H1 (cell line): ENCODE results near the gene TRIM58. TPM values are rescaled to one million over a fixed set of nuclear protein-coding genes. Genes with fewer than 3 reads are reported as not detected.

Experiments used
- CTCF ChIA-PET: fragments of 300-600 bp; sonication (Branson Sonifier 250); formaldehyde crosslinking; loops from one replicate; lab custom pipeline; 2021; ENCODE audit not compliant: partially characterized antibody; lab: Charles Lee
- POLR2A ChIA-PET: fragments of 300-600 bp; sonication (Branson Sonifier 250); formaldehyde crosslinking; loops from one replicate; lab custom pipeline; 2021; ENCODE audit warnings: inconsistent platforms; ENCODE audit not compliant: partially characterized antibody; lab: Charles Lee
- DNase-seq, 2 experiments: peaks; one replicate each; pipeline versions ENCODE4 v3.0.0 to v3.0.0-alpha.2; 2010 to 2022; ENCODE audit warnings: low spot score in 2 of 2, low read depth in 1 of 2, mixed read lengths in 1 of 2
- FAIRE-seq: peaks from 2 replicates; lab custom pipeline; 2011; peaks lifted over from hg19 to GRCh38; lab: Jason Lieb, UNC
- H2AFZ ChIP-seq: 2 replicates; pipeline ENCODE4 v1.8.1; 2012; ENCODE audit warnings: low read length, inconsistent platforms
- H2AK5ac ChIP-seq: 2 replicates; pipeline ENCODE4 v1.6.1; 2013; ENCODE audit warnings: low read depth, low read length
- H2BK120ac ChIP-seq: replicated peaks from 2 replicates; pipeline ENCODE3; 2013; ENCODE audit warnings: low read depth, low read length, inconsistent platforms
- H2BK12ac ChIP-seq: 2 replicates; pipeline ENCODE4 v1.6.1; 2013; ENCODE audit warnings: low read depth, low read length
- H2BK15ac ChIP-seq: 2 replicates; pipeline ENCODE4 v1.6.1; 2013; ENCODE audit warnings: low read length
- H2BK20ac ChIP-seq: 2 replicates; pipeline ENCODE4 v1.6.1; 2013; ENCODE audit warnings: low read length
- H2BK5ac ChIP-seq: 2 replicates; pipeline ENCODE4 v1.6.1; 2013; ENCODE audit warnings: low read depth, low read length
- H3K14ac ChIP-seq: 2 replicates; pipeline ENCODE4 v1.6.1; 2013; ENCODE audit warnings: inconsistent platforms; ENCODE audit not compliant: insufficient read length
- H3K18ac ChIP-seq: 2 replicates; pipeline ENCODE4 v1.6.1; 2013; ENCODE audit warnings: low read length; ENCODE audit errors: extremely low read depth
- H3K23ac ChIP-seq: 2 replicates; pipeline ENCODE4 v1.6.1; 2013; ENCODE audit warnings: inconsistent platforms; ENCODE audit not compliant: insufficient read length
- H3K23me2 ChIP-seq: 2 replicates; pipeline ENCODE4 v1.6.1; 2013; ENCODE audit warnings: low read depth, low read length
- H3K27ac ChIP-seq: 2 replicates; pipeline ENCODE4 v1.6.1; 2011; ENCODE audit warnings: low read depth, low read length, inconsistent platforms
- H3K27me3 ChIP-seq, 4 experiments: replicated peaks in 1 of 4; 1 replicate in 1 of 4; 2 replicates in 3 of 4; pipeline versions ENCODE4 v1.6.1 to v1.8.1; 2011 to 2013; ENCODE audit warnings: low read length in 3 of 4, mild to moderate bottlenecking in 3 of 4, inconsistent platforms in 2 of 4, mixed read lengths in 2 of 4, moderate library complexity in 1 of 4; ENCODE audit not compliant: control insufficient read depth in 3 of 4, insufficient read depth in 3 of 4; ENCODE audit errors: extremely low read depth in 1 of 4
- H3K36me3 ChIP-seq, 4 experiments: 2 replicates each; pipeline versions ENCODE4 v1.6.1 to v1.8.1; 2011 to 2013; ENCODE audit warnings: mild to moderate bottlenecking in 4 of 4, low read length in 3 of 4, moderate library complexity in 2 of 4, control low read depth in 1 of 4, inconsistent platforms in 1 of 4; ENCODE audit not compliant: insufficient read depth in 4 of 4, control insufficient read depth in 2 of 4
- H3K4ac ChIP-seq: replicated peaks from 2 replicates; pipeline ENCODE3; 2013; ENCODE audit warnings: low read length, low read depth, mixed read lengths, inconsistent platforms; ENCODE audit not compliant: insufficient read length
- H3K4me1 ChIP-seq, 4 experiments: replicated peaks in 1 of 4; 1 replicate in 1 of 4; 2 replicates in 3 of 4; pipeline versions ENCODE4 v1.6.1 to v1.8.1; 2011 to 2013; ENCODE audit warnings: low read length in 3 of 4, inconsistent platforms in 2 of 4, mixed read lengths in 1 of 4; ENCODE audit not compliant: insufficient read depth in 4 of 4, control insufficient read depth in 3 of 4
- H3K4me2 ChIP-seq, 2 experiments: 2 replicates each; pipeline versions ENCODE4 v1.6.1 to v1.8.1; 2011 to 2013; ENCODE audit warnings: low read depth in 2 of 2, low read length in 2 of 2, control low read depth in 1 of 2, inconsistent platforms in 1 of 2, mild to moderate bottlenecking in 1 of 2; ENCODE audit not compliant: insufficient read depth in 1 of 2
- H3K4me3 ChIP-seq, 4 experiments: fragments of 200-600, 300-600 bp in 1 of 4; sonication (generic), shearing (Covaris generic), sonication (Bioruptor Twin) in 1 of 4; 2 replicates each; pipeline versions ENCODE4 v1.5.1 to v1.8.1; 2011 to 2016; ENCODE audit warnings: low read length in 4 of 4, low read depth in 3 of 4, control low read depth in 2 of 4, inconsistent platforms in 2 of 4, mild to moderate bottlenecking in 2 of 4, mixed read lengths in 1 of 4, moderate library complexity in 1 of 4; ENCODE audit not compliant: insufficient read depth in 2 of 4; ENCODE audit errors: extremely low read depth in 1 of 4
- H3K56ac ChIP-seq: replicated peaks from 2 replicates; pipeline ENCODE3; 2013; ENCODE audit warnings: low read depth, mild to moderate bottlenecking, mixed read lengths, low read length, inconsistent platforms; ENCODE audit not compliant: insufficient read length
- H3K79me1 ChIP-seq: 2 replicates; pipeline ENCODE4 v1.6.1; 2013; ENCODE audit warnings: low read depth, low read length, control low read depth
- H3K79me2 ChIP-seq, 2 experiments: 2 replicates each; pipeline versions ENCODE4 v1.6.1 to v1.8.1; 2012 to 2013; ENCODE audit warnings: low read length in 2 of 2, mild to moderate bottlenecking in 2 of 2, inconsistent platforms in 1 of 2; ENCODE audit not compliant: insufficient read depth in 2 of 2, control insufficient read depth in 1 of 2
- H3K9ac ChIP-seq, 4 experiments: replicated peaks in 1 of 4; 1 replicate in 1 of 4; 2 replicates in 3 of 4; pipeline versions ENCODE4 v1.6.1 to v1.8.1; 2011 to 2013; ENCODE audit warnings: low read depth in 3 of 4, low read length in 3 of 4, control low read depth in 2 of 4, mild to moderate bottlenecking in 2 of 4, moderate library complexity in 2 of 4, inconsistent platforms in 1 of 4; ENCODE audit errors: extremely low read depth in 1 of 4
- H3K9me3 ChIP-seq, 2 experiments: 2 replicates each; pipeline versions ENCODE4 v1.6.1 to v1.8.1; 2012 to 2013; ENCODE audit warnings: mild to moderate bottlenecking in 2 of 2, moderate library complexity in 2 of 2, control low read depth in 1 of 2, inconsistent platforms in 1 of 2, low read depth in 1 of 2, low read length in 1 of 2, mixed read lengths in 1 of 2; ENCODE audit not compliant: insufficient read depth in 2 of 2
- H4K20me1 ChIP-seq, 2 experiments: replicated peaks in 1 of 2; 2 replicates each; pipeline versions ENCODE3 to v1.8.1; 2011 to 2013; ENCODE audit warnings: inconsistent platforms in 2 of 2, low read length in 2 of 2, mild to moderate bottlenecking in 1 of 2; ENCODE audit not compliant: insufficient read depth in 2 of 2, control insufficient read depth in 1 of 2
- H4K5ac ChIP-seq: 2 replicates; pipeline ENCODE4 v1.6.1; 2013; ENCODE audit warnings: low read length, low read depth, mixed read lengths, inconsistent platforms; ENCODE audit not compliant: insufficient read length
- H4K8ac ChIP-seq: 2 replicates; pipeline ENCODE4 v1.8.0; 2013; ENCODE audit warnings: mild to moderate bottlenecking, moderate library complexity, low read length, inconsistent platforms; ENCODE audit not compliant: insufficient read depth; ENCODE audit errors: extremely low read depth
- H4K91ac ChIP-seq: replicated peaks from 2 replicates; pipeline ENCODE3; 2013; ENCODE audit warnings: low read length, mixed read lengths, inconsistent platforms; ENCODE audit not compliant: insufficient read length
- CHD1 ChIP-seq: IDR thresholded peaks from 2 replicates; pipeline ENCODE4 v1.6.1; 2012; ENCODE audit warnings: low read depth, low read length, improper control_type of control experiment
- CTBP2 ChIP-seq: IDR thresholded peaks from 2 replicates; pipeline ENCODE4 v1.7.0; 2011; ENCODE audit warnings: borderline replicate concordance, mild to moderate bottlenecking, moderate library complexity, mixed read lengths, low read length; ENCODE audit not compliant: insufficient read depth, insufficient read length
- FOSL1 ChIP-seq: IDR thresholded peaks from 2 replicates; pipeline ENCODE4 v1.6.1; 2011; ENCODE audit warnings: mild to moderate bottlenecking, low read depth, low read length, moderate library complexity; ENCODE audit not compliant: insufficient read depth
- GABPA ChIP-seq: IDR thresholded peaks from 2 replicates; pipeline ENCODE4 v1.6.1; 2011; ENCODE audit warnings: mild to moderate bottlenecking, low read length, moderate library complexity, borderline replicate concordance; ENCODE audit not compliant: insufficient read depth
- KDM1A ChIP-seq: fragments of 200-600, 300-600 bp; sonication (generic); IDR thresholded peaks from 2 replicates; pipeline ENCODE4 v1.7.1; 2016; ENCODE audit warnings: mild to moderate bottlenecking, low read length, borderline replicate concordance
- KDM4A ChIP-seq: IDR thresholded peaks from one replicate; pipeline ENCODE4 v1.7.1; 2012; ENCODE audit warnings: low read depth, mild to moderate bottlenecking, moderate library complexity, low read length, inconsistent platforms; ENCODE audit not compliant: severe bottlenecking
- NRF1 ChIP-seq: IDR thresholded peaks from 2 replicates; pipeline ENCODE4 v1.6.1; 2011; ENCODE audit warnings: mild to moderate bottlenecking, low read depth, low read length, improper control_type of control experiment
- POLR2A ChIP-seq, 2 experiments: IDR thresholded peaks; 1 replicate in 1 of 2; 2 replicates in 1 of 2; pipeline ENCODE4 v1.6.1; 2011; ENCODE audit warnings: low read depth in 2 of 2, low read length in 2 of 2, mild to moderate bottlenecking in 2 of 2; ENCODE audit errors: control extremely low read depth in 1 of 2
- RBBP5 ChIP-seq: IDR thresholded peaks from 2 replicates; pipeline ENCODE4 v1.7.1; 2012; ENCODE audit warnings: low read depth, mild to moderate bottlenecking, inconsistent platforms, low read length, moderate library complexity, borderline replicate concordance
- USF2 ChIP-seq: IDR thresholded peaks from 2 replicates; pipeline ENCODE4 v1.6.1; 2011; ENCODE audit warnings: low read length, improper control_type of control experiment
- WGBS, 2 experiments: shearing (Covaris generic) in 1 of 2; methylation state at CpG; one replicate each; pipeline versions ENCODE4 v1.1.6 to v1.1.7; 2013 to 2015; ENCODE audit warnings: low lambda C conversion rate in 2 of 2, mixed read lengths in 2 of 2, inconsistent platforms in 1 of 2, low coverage in 1 of 2, missing lambda C conversion rate in 1 of 2; ENCODE audit not compliant: insufficient replicate concordance in 2 of 2, insufficient coverage in 1 of 2, insufficient read length in 1 of 2; ENCODE audit errors: extremely low coverage in 1 of 2, missing lambda C conversion rate in 1 of 2; 5-methylcytosine and 5-hydroxymethylcytosine counted together
- polyA plus RNA-seq, 7 experiments: library from polyadenylated mRNA; depleted of rRNA in 3 of 7; stranded (reverse) in 5 of 7; unstranded in 2 of 7; fragments of >200 nt in 5 of 7; fragments of 200-250 nt in 2 of 7; gene quantifications; 1 replicate in 5 of 7; 2 replicates in 1 of 7; 4 replicates in 1 of 7; pipeline versions ENCODE4 v1.2.1 to v1.2.3, GENCODE V29; 2011 to 2013; ENCODE audit warnings: missing spikeins in 2 of 7, mixed read lengths in 2 of 7
- total RNA-seq: library from RNA; stranded (reverse); fragmentation: NEBNext Ultra II Directional; extraction: Animal tissue kit (Norgen Biotek cat#: 25700); gene quantifications from 2 replicates; pipeline ENCODE4 v1.2.1, GENCODE V29; 2021

Gene TRIM58
- total and polyA plus RNA-seq, 2 of the 8 experiments (the other 6 are each of a cell fraction or from before 2014, with no cell fraction given): 2.8 TPM; not detected in 1

DNA sequence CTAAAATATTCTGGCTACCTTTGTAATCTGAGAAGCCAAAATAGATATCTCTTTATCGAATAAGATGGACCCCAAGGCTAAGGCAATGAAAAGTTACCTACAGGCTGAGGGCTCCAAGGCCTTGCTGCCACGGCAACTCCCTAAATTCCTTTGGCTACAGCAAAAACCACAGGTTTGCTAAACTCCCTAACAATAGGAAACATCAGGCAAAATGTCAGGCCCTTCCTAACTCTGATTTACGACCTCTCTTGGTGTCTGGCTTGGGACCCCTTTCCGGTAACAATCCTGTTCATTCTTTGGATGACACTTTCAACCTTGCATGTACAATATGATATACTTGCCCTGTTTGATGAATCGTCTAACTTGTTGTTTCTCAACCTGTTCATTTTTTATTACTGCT lies 51.8 kb downstream of the TRIM58 start:
- H3K4me1 ChIP-seq: no peaks in the 10 kb centered on the region; a peak in 1 of 7 replicates
- H3K14ac ChIP-seq: no peak overlapping the region
- no peak overlapping the region for H4K5ac ChIP-seq
- H2AK5ac ChIP-seq: no peak overlapping the region
- no peak overlapping the region for H3K4me2 ChIP-seq
- DNase-seq: no peak
- H3K79me2 ChIP-seq: no peaks in the 10 kb centered on the region
- no peak overlapping the region for H2AFZ ChIP-seq
- H2BK12ac ChIP-seq: no peak overlapping the region
- no peak overlapping the region for H3K9ac ChIP-seq
- H4K8ac ChIP-seq: no peak overlapping the region
- H3K18ac ChIP-seq: no peak overlapping the region
- no peak overlapping the region for H3K23ac ChIP-seq
- no peak overlapping the region for H4K91ac ChIP-seq
- no peak for FAIRE-seq
- ChIA-PET CTCF (no interaction called here), POLR2A (no interaction called here)
- H2BK5ac ChIP-seq: no peak overlapping the region
- no peak overlapping the region for H2BK20ac ChIP-seq
- H3K4ac ChIP-seq: no peak overlapping the region
- H3K27ac ChIP-seq: no peak overlapping the region
- no peak for TF ChIP-seq CHD1
- TF ChIP-seq KDM1A: no peak
- no peak for TF ChIP-seq NRF1
- TF ChIP-seq RBBP5: no peak
- TF ChIP-seq GABPA: no peak
- TF ChIP-seq POLR2A (IDR thresholded peaks at IDR 0.05; ENCODE audit: control extremely low read depth in 1 of 2, low read depth in 2 of 2, low read length in 2 of 2): no peak
- no peak for TF ChIP-seq USF2
- TF ChIP-seq CTBP2: no peak
- no peak for TF ChIP-seq KDM4A
- TF ChIP-seq FOSL1: no peak
- H2BK15ac ChIP-seq: no peak overlapping the region
- H2BK120ac ChIP-seq: no peak overlapping the region
- H3K36me3 ChIP-seq: no peaks in the 10 kb centered on the region
- 92% methylated on average over 5 of the region's 5 CpGs; no CpG with 5 or more reads in 1 of the 2 experiments for WGBS, 2 experiments
- H3K23me2 ChIP-seq: no peaks in the 10 kb centered on the region
- no peaks in the 10 kb centered on the region for H3K79me1 ChIP-seq
- no peak overlapping the region for H3K56ac ChIP-seq
- peaks cover 35 to 69% of the 10 kb centered on the region in 2 experiments for H3K9me3 ChIP-seq
- no peaks in the 10 kb centered on the region for H3K27me3 ChIP-seq
- no peak overlapping the region for H3K4me3 ChIP-seq
- no peaks in the 10 kb centered on the region for H4K20me1 ChIP-seq
